ENCODE measurements around the gene KIF4A. TPM values are rescaled to one million over a fixed set of nuclear protein-coding genes. Genes with fewer than 3 reads are reported as not detected.

KIF4A gene
- total RNA-seq, 4 donors from 2014 or later: 0.13 to 0.47 (median 0.17) TPM

GRCh38 chrX:70424801-70425200 lies 134.9 kb downstream of the KIF4A start:
- no peaks in the 10 kb centered on the region for H3K4me1 ChIP-seq
- H3K36me3 ChIP-seq: no peaks in the 10 kb centered on the region
- no peaks in the 10 kb centered on the region for H3K9me3 ChIP-seq
- H3K4me3 ChIP-seq: no peak overlapping the region
- WGBS, 2 donors (ENCODE audit: low coverage in 1 of 2): no CpG with 5 or more reads among the region's 10 CpGs
- no peak for ATAC-seq
- H3K27me3 ChIP-seq: peaks cover 4% of the 10 kb centered on the region
- no peak overlapping the region for H3K27ac ChIP-seq
- TF ChIP-seq CTCF (IDR thresholded peaks at IDR 0.05) (no peak), POLR2A (IDR thresholded peaks at IDR 0.05) (no peak), POLR2AphosphoS5 (IDR thresholded peaks at IDR 0.05) (no peak), EP300 (IDR thresholded peaks at IDR 0.05) (no peak)

GRCh38 chrX:70426286-70427278 lies 136.7 kb downstream of the KIF4A start:
- Histone ChIP-seq H3K9me3 (no peaks in the 10 kb centered on the region), H3K27me3 (peaks cover 3% of the 10 kb centered on the region), H3K4me3 (no peak overlapping the region), H3K4me1 (no peaks in the 10 kb centered on the region), H3K36me3 (no peaks in the 10 kb centered on the region), H3K27ac (no peak overlapping the region)
- 80 to 89% methylated on average over 3 of the region's 15 CpGs for WGBS, 2 donors (ENCODE audit: low coverage in 1 of 2)
- TF ChIP-seq POLR2A (IDR thresholded peaks at IDR 0.05) (no peak), POLR2AphosphoS5 (IDR thresholded peaks at IDR 0.05) (no peak), CTCF (IDR thresholded peaks at IDR 0.05) (no peak)
- ATAC-seq: no peak

GRCh38 chrX:70427365-70427764 lies 137.5 kb downstream of the KIF4A start:
- TF ChIP-seq CTCF (IDR thresholded peaks at IDR 0.05): no peak
- no peak for TF ChIP-seq POLR2A (IDR thresholded peaks at IDR 0.05)
- no peak for ATAC-seq
- H3K27me3 ChIP-seq: no peaks in the 10 kb centered on the region
- H3K9me3 ChIP-seq: no peaks in the 10 kb centered on the region
- H3K36me3 ChIP-seq: no peaks in the 10 kb centered on the region
- H3K4me1 ChIP-seq: no peaks in the 10 kb centered on the region
- 73% methylated on average over 2 of the region's 2 CpGs; no CpG with 5 or more reads in 1 of the 2 donors for WGBS, 2 donors (ENCODE audit: low coverage in 1 of 2)
- no peak overlapping the region for H3K4me3 ChIP-seq
- H3K27ac ChIP-seq: no peak overlapping the region

GRCh38 chrX:70429759-70430158 lies 139.9 kb downstream of the KIF4A start:
- Histone ChIP-seq H3K27ac (no peak overlapping the region), H3K4me3 (no peak overlapping the region), H3K4me1 (peaks cover 0 to 8% (median 0%) of the 10 kb centered on the region in 3 donors), H3K36me3 (no peaks in the 10 kb centered on the region), H3K9me3 (no peaks in the 10 kb centered on the region), H3K27me3 (no peaks in the 10 kb centered on the region)
- no peak for TF ChIP-seq POLR2A (IDR thresholded peaks at IDR 0.05)
- TF ChIP-seq CTCF (IDR thresholded peaks at IDR 0.05): no peak
- no peak for TF ChIP-seq EP300 (IDR thresholded peaks at IDR 0.05)
- no peak for TF ChIP-seq POLR2AphosphoS5 (IDR thresholded peaks at IDR 0.05)
- no peak for ATAC-seq
- 77% methylated on average over 5 of the region's 6 CpGs; no CpG with 5 or more reads in 1 of the 2 donors for WGBS, 2 donors (ENCODE audit: low coverage in 1 of 2)

Measured in gastroesophageal sphincter (tissue), 4 donors.